Spleen (tissue), 11 donors: ENCODE measurements around the gene CDX2. TPM values are rescaled to one million over a fixed set of nuclear protein-coding genes. Genes with fewer than 3 reads are reported as not detected.
"Not testable (repeated sequence)": the region's sequence is repeated elsewhere in the genome, so short reads cannot be mapped to it uniquely, and the experiment has no call there.

Source experiments
- DNase-seq: peaks from one replicate; pipeline ENCODE4 v3.0.0-alpha.2; 2020
- H3K27ac ChIP-seq, 8 donors: fragments of 200-600 bp; sonication (generic) in 7 of 8; 1 replicate in 4 of 8; 2 replicates in 4 of 8; pipeline versions ENCODE4 v1.5.0 to v1.8.0; 2016 to 2021; ENCODE audit warnings: inconsistent platforms in 4 of 8, mild to moderate bottlenecking in 4 of 8, moderate library complexity in 1 of 8
- H3K27me3 ChIP-seq, 7 donors: fragments of 200-600 bp; sonication (generic) in 6 of 7; replicated peaks in 1 of 7; 1 replicate in 4 of 7; 2 replicates in 3 of 7; pipeline versions ENCODE4 v1.5.0 to v1.8.0; 2016 to 2021; ENCODE audit warnings: inconsistent platforms in 3 of 7, mild to moderate bottlenecking in 1 of 7
- H3K36me3 ChIP-seq, 6 donors: fragments of 200-600 bp; sonication (generic) in 5 of 6; 1 replicate in 4 of 6; 2 replicates in 2 of 6; pipeline versions ENCODE4 v1.5.0 to v1.8.0; 2016 to 2021; ENCODE audit warnings: inconsistent platforms in 2 of 6
- H3K4me1 ChIP-seq, 6 donors: fragments of 200-600 bp; sonication (generic) in 5 of 6; 1 replicate in 3 of 6; 2 replicates in 3 of 6; pipeline versions ENCODE4 v1.5.0 to v1.8.0; 2016 to 2021; ENCODE audit warnings: inconsistent platforms in 3 of 6
- H3K4me3 ChIP-seq, 8 donors: fragments of 200-600 bp; sonication (generic) in 7 of 8; 1 replicate in 4 of 8; 2 replicates in 4 of 8; pipeline versions ENCODE4 v1.5.0 to v1.8.0; 2016 to 2021; ENCODE audit warnings: inconsistent platforms in 4 of 8, mild to moderate bottlenecking in 4 of 8, moderate library complexity in 2 of 8
- H3K9me3 ChIP-seq, 8 donors: fragments of 200-600 bp; sonication (generic) in 7 of 8; 1 replicate in 4 of 8; 2 replicates in 4 of 8; pipeline versions ENCODE4 v1.5.0 to v1.8.0; 2016 to 2021; ENCODE audit warnings: inconsistent platforms in 4 of 8
- POLR2A ChIP-seq, 3 donors: fragments of 450-650 bp; IDR thresholded peaks; one replicate each; pipeline ENCODE4 v1.5.1; 2017; ENCODE audit warnings: antibody characterized with exemption in 3 of 3, mild to moderate bottlenecking in 1 of 3
- POLR2AphosphoS5 ChIP-seq, 3 donors: sonication (generic); formaldehyde crosslinking; IDR thresholded peaks; one replicate each; pipeline ENCODE4 v1.5.1; 2017; ENCODE audit warnings: antibody characterized with exemption in 3 of 3
- WGBS, 5 donors: extraction: QIAGEN DNeasy Blood & Tissue Kit in 3 of 5; methylation state at CpG; one replicate each; pipeline versions ENCODE4 v1.1.5 to v1.1.7; 2013 to 2018; 5-methylcytosine and 5-hydroxymethylcytosine counted together
- intact Hi-C: fragments of 100-400 bp; cut with DNase I; formaldehyde crosslinking; loops from one replicate; pipeline ENCODE4 v1.15.0; 2023; ENCODE audit warnings: low total_unique reads
- polyA plus RNA-seq, 3 donors: library from polyadenylated mRNA; stranded (reverse); fragments of 200-250 nt; gene quantifications; one replicate each; pipeline ENCODE4 v1.2.1, GENCODE V29; 2013
- total RNA-seq, 7 donors: library from RNA; depleted of rRNA in 3 of 7; stranded (reverse); fragments of >200 nt in 3 of 7; fragmentation: NEBNext Ultra II Directional in 4 of 7; extraction: Animal tissue kit (Norgen Biotek cat#: 25700) in 4 of 7; gene quantifications; one replicate each; pipeline versions ENCODE4 v1.1.0 to v1.2.1, GENCODE V29; 2016 to 2021
- TF ChIP-seq, protein P1 (sequence below), 11 experiments: fragments of 200-600 bp in 7 of 11; fragments of 450-650 bp in 4 of 11; sonication (generic) in 4 of 11; IDR thresholded peaks in 8 of 11; conservative IDR thresholded peaks in 3 of 11; 1 replicate in 7 of 11; 2 replicates in 4 of 11; pipeline versions ENCODE4 v1.4.0 to v1.8.0; 2016 to 2021; ENCODE audit warnings: antibody characterized with exemption in 11 of 11, inconsistent platforms in 4 of 11, mild to moderate bottlenecking in 1 of 11
- donor health status: healthy with polysubstance abuse.
- donor health status: DM: no; HTN: no; CAD: no; lungs with moderate emphysema.
- donor health status: DM: no; HTN: no; CAD: no.
- donor health status: Bipolar disorder and iron deficiency.
- donor health status: healthy.
- donor health status: DM: no; HTN: no; CAD: no.
- donor health status: DM: yes; HTN: yes; CAD: no.

The CDX2 gene
- total and polyA plus RNA-seq, 10 donors = 0.02 to 0.03 TPM; not detected in 8

GRCh38 chr13:28012383-28012782, 43.3 kb upstream of the CDX2 start:
- H3K9me3 ChIP-seq = no peaks in the 10 kb centered on the region
- WGBS, 5 donors = 84 to 91% (median 88%) methylated on average over 4 of the region's 4 CpGs
- TF ChIP-seq, protein P1, sequence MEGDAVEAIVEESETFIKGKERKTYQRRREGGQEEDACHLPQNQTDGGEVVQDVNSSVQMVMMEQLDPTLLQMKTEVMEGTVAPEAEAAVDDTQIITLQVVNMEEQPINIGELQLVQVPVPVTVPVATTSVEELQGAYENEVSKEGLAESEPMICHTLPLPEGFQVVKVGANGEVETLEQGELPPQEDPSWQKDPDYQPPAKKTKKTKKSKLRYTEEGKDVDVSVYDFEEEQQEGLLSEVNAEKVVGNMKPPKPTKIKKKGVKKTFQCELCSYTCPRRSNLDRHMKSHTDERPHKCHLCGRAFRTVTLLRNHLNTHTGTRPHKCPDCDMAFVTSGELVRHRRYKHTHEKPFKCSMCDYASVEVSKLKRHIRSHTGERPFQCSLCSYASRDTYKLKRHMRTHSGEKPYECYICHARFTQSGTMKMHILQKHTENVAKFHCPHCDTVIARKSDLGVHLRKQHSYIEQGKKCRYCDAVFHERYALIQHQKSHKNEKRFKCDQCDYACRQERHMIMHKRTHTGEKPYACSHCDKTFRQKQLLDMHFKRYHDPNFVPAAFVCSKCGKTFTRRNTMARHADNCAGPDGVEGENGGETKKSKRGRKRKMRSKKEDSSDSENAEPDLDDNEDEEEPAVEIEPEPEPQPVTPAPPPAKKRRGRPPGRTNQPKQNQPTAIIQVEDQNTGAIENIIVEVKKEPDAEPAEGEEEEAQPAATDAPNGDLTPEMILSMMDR (IDR thresholded peaks at IDR 0.05 in 8 of 11, conservative IDR thresholded peaks at IDR 0.05 in 3 of 11) = no peak
- TF ChIP-seq POLR2A (IDR thresholded peaks at IDR 0.05) = no peak
- no peak for TF ChIP-seq POLR2AphosphoS5 (IDR thresholded peaks at IDR 0.05)
- H3K36me3 ChIP-seq = no peaks in the 10 kb centered on the region
- intact Hi-C loops = no loop called here
- no peak overlapping the region for H3K4me3 ChIP-seq
- no peak for DNase-seq
- no peak overlapping the region for H3K27ac ChIP-seq
- H3K4me1 ChIP-seq = no peaks in the 10 kb centered on the region
- no peaks in the 10 kb centered on the region for H3K27me3 ChIP-seq

DNA sequence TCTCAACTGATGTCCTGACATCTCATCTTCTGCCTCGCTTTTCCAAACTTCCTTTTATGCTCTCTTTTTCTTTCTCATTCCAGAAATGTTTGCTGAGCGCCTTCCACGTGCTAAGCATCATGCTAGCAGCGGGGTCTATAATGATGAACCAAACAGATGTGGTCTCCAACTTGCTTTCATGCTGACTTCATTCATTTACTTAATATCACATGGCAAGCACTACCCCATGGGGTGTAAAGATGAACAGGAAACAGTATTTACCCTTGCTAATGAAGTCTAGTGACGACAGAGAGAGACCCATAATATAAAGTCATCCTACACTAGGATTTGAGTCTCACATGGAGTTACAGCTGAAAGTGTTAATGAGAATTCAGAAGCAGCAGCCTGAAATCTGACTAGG, 40.9 kb upstream of the CDX2 start:
- no peaks in the 10 kb centered on the region for H3K9me3 ChIP-seq

GRCh38 chr13:28005016-28005415, 35.9 kb upstream of the CDX2 start:
- not testable (repeated sequence) for DNase-seq

More for the DNA sequence above, 40.9 kb upstream of the CDX2 start:
- DNase-seq = no peak
- Histone ChIP-seq H3K27ac (no peak overlapping the region), H3K4me1 (no peaks in the 10 kb centered on the region), H3K27me3 (no peaks in the 10 kb centered on the region), H3K36me3 (no peaks in the 10 kb centered on the region), H3K4me3 (no peak overlapping the region)
- TF ChIP-seq, protein P1 (IDR thresholded peaks at IDR 0.05 in 8 of 11, conservative IDR thresholded peaks at IDR 0.05 in 3 of 11) = no peak
- TF ChIP-seq POLR2A (IDR thresholded peaks at IDR 0.05) (no peak), POLR2AphosphoS5 (IDR thresholded peaks at IDR 0.05) (no peak)
- 78 to 91% (median 86%) methylated on average over 5 of the region's 5 CpGs for WGBS, 5 donors
- intact Hi-C loops = no loop called here

GRCh38 chr13:28002886-28003698, 34.0 kb upstream of the CDX2 start:
- no peak overlapping the region for H3K27ac ChIP-seq
- no peaks in the 10 kb centered on the region for H3K36me3 ChIP-seq
- H3K27me3 ChIP-seq = no peaks in the 10 kb centered on the region
- H3K4me3 ChIP-seq = no peak overlapping the region
- intact Hi-C loops = no loop called here
- WGBS, 5 donors = 86 to 87% (median 86%) methylated on average over 6 of the region's 6 CpGs
- H3K4me1 ChIP-seq = no peaks in the 10 kb centered on the region
- TF ChIP-seq POLR2A (IDR thresholded peaks at IDR 0.05) (no peak), POLR2AphosphoS5 (IDR thresholded peaks at IDR 0.05) (no peak)
- TF ChIP-seq, protein P1 (IDR thresholded peaks at IDR 0.05 in 8 of 11, conservative IDR thresholded peaks at IDR 0.05 in 3 of 11) = no peak
- no peak for DNase-seq
- no peaks in the 10 kb centered on the region for H3K9me3 ChIP-seq

More at GRCh38 chr13:28005016-28005415, 35.9 kb upstream of the CDX2 start:
- H3K36me3 ChIP-seq, H3K27me3 ChIP-seq, H3K4me3 ChIP-seq, H3K27ac ChIP-seq, H3K9me3 ChIP-seq, intact Hi-C loops, H3K4me1 ChIP-seq: not testable (repeated sequence)
- WGBS, 5 donors = 93 to 95% (median 95%) methylated on average over 13 of the region's 13 CpGs
